Measurements from ENCODE around the gene FSIP1.

The FSIP1 gene

DNA sequence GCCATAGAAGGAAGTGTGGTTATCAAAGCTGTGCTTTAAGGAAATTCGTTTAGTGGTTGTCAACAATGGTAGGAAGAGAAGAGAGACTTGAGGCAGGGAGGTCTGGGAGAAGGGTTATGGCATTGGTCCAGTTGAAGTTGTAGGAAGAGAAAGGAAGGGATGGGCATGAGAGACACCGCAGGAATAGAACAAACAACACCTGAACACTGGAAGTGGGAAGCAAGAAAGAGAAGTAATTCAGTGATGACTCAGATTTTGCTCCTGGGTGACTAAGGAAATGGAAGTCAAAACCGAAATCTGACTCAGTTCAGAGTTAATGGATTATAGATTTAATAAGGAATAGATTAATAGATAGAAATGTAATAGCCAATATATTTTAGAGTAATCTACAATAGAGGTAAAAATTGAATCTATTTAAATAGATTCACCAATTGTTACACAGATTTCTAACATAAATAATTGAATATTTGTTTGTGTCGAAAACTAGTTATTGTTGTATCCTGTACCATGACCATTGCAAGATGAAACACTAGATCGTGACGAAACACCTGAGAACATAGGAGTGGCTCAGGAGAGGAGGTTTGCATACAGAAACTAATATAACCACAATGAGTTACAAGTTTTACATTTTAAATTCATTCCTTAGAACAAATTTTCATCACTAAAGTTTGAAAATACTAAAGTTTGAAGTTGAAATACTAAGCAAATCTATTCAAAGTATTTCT lies 165.7 kb downstream of the FSIP1 start:
- TF ChIP-seq CTCF (IDR thresholded peaks at IDR 0.05; ENCODE audit: low read depth, low read length, missing control alignments): no peak
- DNase-seq (ENCODE audit: low read depth): no peak

DNA sequence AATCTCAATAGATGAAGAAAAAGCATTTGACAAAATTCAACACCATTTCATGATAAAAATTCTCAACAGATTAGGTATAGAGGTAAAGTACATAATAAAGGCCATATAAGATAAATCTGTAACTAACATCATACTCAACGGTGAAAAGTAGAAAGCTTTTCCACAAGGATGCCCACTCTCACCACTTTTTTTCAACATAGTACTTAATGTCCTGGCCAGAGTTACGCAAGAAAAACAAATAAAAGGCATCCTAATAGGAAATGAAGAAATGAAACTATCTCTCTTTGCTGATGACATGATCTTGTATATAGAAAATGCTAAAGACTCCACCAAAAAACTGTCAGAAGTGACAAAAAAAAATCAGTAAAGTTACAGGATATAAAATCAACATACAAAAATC lies 168.8 kb downstream of the FSIP1 start:
- no peak for DNase-seq (ENCODE audit: low read depth)
- H3K4me3 ChIP-seq (ENCODE audit: low read depth, low read length): no peak overlapping the region
- TF ChIP-seq CTCF (IDR thresholded peaks at IDR 0.05; ENCODE audit: low read depth, low read length, missing control alignments): no peak
- in situ Hi-C loops (cut with HindIII; ENCODE audit: low sequenced_read_pairs): no loop called here

More for the DNA sequence above, 165.7 kb downstream of the FSIP1 start:
- in situ Hi-C loops (cut with HindIII; ENCODE audit: low sequenced_read_pairs): no loop called here
- no peak overlapping the region for H3K4me3 ChIP-seq (ENCODE audit: low read depth, low read length)

DNA sequence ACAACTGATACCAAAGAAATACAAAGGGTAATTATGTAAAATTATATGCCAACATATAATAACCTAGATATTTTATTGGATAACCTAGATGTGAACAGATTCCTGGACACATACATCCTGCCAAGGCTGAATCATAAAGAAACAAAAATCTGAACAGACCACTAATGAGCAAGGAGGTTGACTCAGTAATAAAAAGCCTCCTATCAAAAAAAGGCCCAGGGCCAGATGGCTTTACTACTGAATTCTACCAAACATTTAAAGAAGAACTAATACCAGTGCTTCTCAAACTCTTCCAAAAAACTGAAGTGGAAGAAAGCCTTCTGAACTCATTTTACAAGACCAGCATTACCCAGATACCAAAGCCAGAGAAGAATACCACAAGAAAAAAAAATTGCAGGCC lies 169.4 kb downstream of the FSIP1 start:
- DNase-seq (ENCODE audit: low read depth): no peak
- in situ Hi-C loops (cut with HindIII; ENCODE audit: low sequenced_read_pairs): no loop called here

GRCh38 chr15:39610665-39611064 lies 172.0 kb downstream of the FSIP1 start:
- DNase-seq (ENCODE audit: low read depth): no peak
- TF ChIP-seq CTCF (IDR thresholded peaks at IDR 0.05; ENCODE audit: low read depth, low read length, missing control alignments): no peak
- in situ Hi-C loops (cut with HindIII; ENCODE audit: low sequenced_read_pairs): no loop called here
- H3K4me3 ChIP-seq (ENCODE audit: low read depth, low read length): no peak overlapping the region

More for the DNA sequence above, 169.4 kb downstream of the FSIP1 start:
- no peak for TF ChIP-seq CTCF (IDR thresholded peaks at IDR 0.05; ENCODE audit: low read depth, low read length, missing control alignments)
- no peak overlapping the region for H3K4me3 ChIP-seq (ENCODE audit: low read depth, low read length)

DNA sequence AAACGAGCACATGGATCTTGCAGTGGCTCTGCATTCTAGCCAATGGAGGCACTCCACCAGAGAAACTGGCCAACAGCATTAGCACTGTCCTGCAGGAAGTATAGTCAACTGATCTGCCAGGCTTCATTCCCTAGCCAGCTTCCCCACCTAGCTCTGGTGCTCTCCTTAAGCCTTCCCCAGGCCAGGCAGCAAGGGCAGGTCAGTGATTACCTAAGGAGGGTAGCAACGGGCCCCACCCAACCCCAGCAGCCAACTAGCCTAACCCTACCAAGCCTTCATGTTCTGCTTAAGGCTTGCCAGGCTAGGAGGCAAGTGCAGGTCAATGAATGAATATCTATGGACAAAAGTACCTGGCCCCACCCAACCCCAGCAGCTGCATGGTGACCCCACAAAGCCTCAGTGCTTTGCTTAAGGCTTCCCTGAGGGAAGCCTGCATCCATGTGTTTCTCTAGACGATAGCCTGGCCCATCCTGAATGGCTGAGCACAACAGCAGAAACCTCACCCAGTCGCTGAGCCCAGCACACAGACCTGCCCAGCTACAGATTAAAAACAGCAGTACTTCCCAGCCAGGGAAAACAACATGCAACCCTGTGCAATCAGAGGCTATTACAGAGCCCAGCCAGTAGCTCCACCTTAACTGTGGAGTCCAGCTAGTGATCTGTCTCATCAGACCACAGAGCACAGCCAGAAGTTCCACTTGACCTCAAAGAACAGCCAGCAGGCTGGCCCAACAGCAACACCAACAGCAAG lies 173.3 kb downstream of the FSIP1 start:
- in situ Hi-C loops (cut with HindIII; ENCODE audit: low sequenced_read_pairs): no loop called here
- TF ChIP-seq CTCF (IDR thresholded peaks at IDR 0.05; ENCODE audit: low read depth, low read length, missing control alignments): no peak
- H3K4me3 ChIP-seq (ENCODE audit: low read depth, low read length): no peak overlapping the region
- DNase-seq (ENCODE audit: low read depth): no peak

DNA sequence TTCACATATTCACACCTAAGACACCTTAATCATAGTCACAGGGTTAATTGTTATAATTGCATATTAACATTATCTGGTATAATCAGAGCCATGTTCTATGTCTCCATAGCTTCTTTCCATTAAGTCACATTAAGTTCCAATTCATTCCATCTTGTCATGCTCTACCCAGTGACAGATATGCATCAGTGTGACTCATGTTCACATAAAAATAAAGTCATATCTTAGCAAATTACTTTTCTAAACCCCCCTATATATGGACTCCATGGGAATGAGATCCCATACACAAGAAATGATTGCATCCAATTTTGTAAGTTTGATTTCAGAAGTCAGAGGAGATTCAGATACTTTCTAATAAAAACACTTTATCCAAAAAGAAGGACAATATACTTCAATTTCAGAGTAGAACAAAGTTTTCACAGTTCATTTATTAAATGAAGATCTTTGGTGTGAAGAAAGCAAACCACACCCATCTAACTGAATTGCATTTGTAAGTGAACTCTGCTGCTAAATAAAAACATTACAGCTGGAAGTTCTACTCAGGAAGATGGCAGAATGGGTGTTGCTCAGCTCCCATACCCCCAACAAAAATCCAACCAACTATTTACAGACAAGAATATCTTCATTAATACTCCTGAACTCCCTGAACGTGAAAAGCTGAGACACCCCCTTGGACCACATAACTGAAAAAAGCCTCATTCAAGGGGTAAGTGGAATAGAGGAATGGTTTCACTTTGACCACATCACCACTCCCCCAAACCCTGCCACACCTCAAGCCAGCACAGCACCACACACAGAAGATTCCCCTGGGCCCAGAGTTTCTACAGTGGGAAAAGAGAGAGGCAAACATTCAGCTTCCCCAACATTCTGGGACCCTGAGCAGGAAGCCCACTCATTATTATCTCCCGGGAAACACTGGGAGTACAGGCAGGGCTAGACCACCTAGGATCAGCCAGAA lies 174.2 kb downstream of the FSIP1 start:
- in situ Hi-C loops (cut with HindIII; ENCODE audit: low sequenced_read_pairs): no loop called here
- no peak for TF ChIP-seq CTCF (IDR thresholded peaks at IDR 0.05; ENCODE audit: low read depth, low read length, missing control alignments)
- H3K4me3 ChIP-seq (ENCODE audit: low read depth, low read length): no peak overlapping the region
- no peak for DNase-seq (ENCODE audit: low read depth)
